ENCODE results near the gene TRAPPC3.

Gene TRAPPC3

GRCh38 chr1:36157973-36158826, 8.9 kb upstream of the TRAPPC3 start:
- Histone ChIP-seq H2AK5ac (ENCODE audit: low read length, severe bottlenecking) (peak overlapping the region; percentile 23), H3K14ac (ENCODE audit: low read length in 2 of 2) (peak overlapping the region in 1 of 2 experiments; percentile 72), H3K4ac (ENCODE audit: low read depth in 1 of 2, low read length in 2 of 2) (no peak overlapping the region), H3K9ac (ENCODE audit: low read length) (peak overlapping the region; percentile 100), H3K27ac (ENCODE audit: low read length, poor library complexity, severe bottlenecking) (peak overlapping the region; percentile 63), H2BK15ac (ENCODE audit: low read depth, poor library complexity, severe bottlenecking) (no peak overlapping the region), H2BK12ac (ENCODE audit: low read length in 2 of 2) (no peak overlapping the region), H3K4me3 (ENCODE audit: insufficient read depth in 1 of 2, low read depth in 1 of 2, low read length in 2 of 2) (peak overlapping the region; percentile 93 to 98), H2BK120ac (ENCODE audit: low read depth, low read length) (no peak overlapping the region), H4K91ac (ENCODE audit: low read length) (no peak overlapping the region), H3K36me3 (ENCODE audit: control insufficient read depth in 1 of 2, insufficient read depth in 2 of 2, low read depth in 1 of 2, low read length in 2 of 2) (peaks cover 23 to 27% of the 10 kb centered on the region in 2 experiments), H3K79me1 (replicated peaks; ENCODE audit: low read length, poor library complexity, severe bottlenecking) (peaks cover 4% of the 10 kb centered on the region), H3K9me3 (ENCODE audit: control insufficient read depth, low read length) (no peaks in the 10 kb centered on the region), H3K23ac (ENCODE audit: low read length in 2 of 2) (peak overlapping the region in 1 of 2 experiments; percentile 64), H4K8ac (ENCODE audit: low read length) (no peak overlapping the region), H3K18ac (ENCODE audit: low read depth in 1 of 2, low read length in 2 of 2) (no peak overlapping the region), H3K4me2 (ENCODE audit: low read length, poor library complexity, severe bottlenecking) (peak overlapping the region; percentile 96), H3K27me3 (ENCODE audit: control insufficient read depth in 1 of 2, insufficient read depth in 1 of 2, low read length in 2 of 2) (no peaks in the 10 kb centered on the region), H2AFZ (ENCODE audit: low read depth, low read length) (no peak overlapping the region), H3K4me1 (ENCODE audit: control insufficient read depth, insufficient read depth, low read depth, low read length) (peaks cover 46% of the 10 kb centered on the region), H2BK5ac (ENCODE audit: low read depth, low read length, poor library complexity, severe bottlenecking) (no peak overlapping the region)
- WGBS: 84% methylated on average over 9 of the region's 9 CpGs
- no peak for DNase-seq

- DNase-seq: peak; percentile 47
- no peak overlapping the region for H2BK15ac ChIP-seq (ENCODE audit: low read depth, poor library complexity, severe bottlenecking)
- peaks cover 46% of the 10 kb centered on the region for H3K4me1 ChIP-seq (ENCODE audit: control insufficient read depth, insufficient read depth, low read depth, low read length)
- H4K8ac ChIP-seq (ENCODE audit: low read length): no peak overlapping the region
- H3K9me3 ChIP-seq (ENCODE audit: control insufficient read depth, low read length): no peaks in the 10 kb centered on the region
- peak overlapping the region; percentile 10 for H2BK5ac ChIP-seq (ENCODE audit: low read depth, low read length, poor library complexity, severe bottlenecking)
- H3K4me2 ChIP-seq (ENCODE audit: low read length, poor library complexity, severe bottlenecking): peak overlapping the region; percentile 96
- H3K14ac ChIP-seq (ENCODE audit: low read length in 2 of 2): peak overlapping the region in 1 of 2 experiments; percentile 86
- no peaks in the 10 kb centered on the region for H3K27me3 ChIP-seq (ENCODE audit: control insufficient read depth in 1 of 2, insufficient read depth in 1 of 2, low read length in 2 of 2)
- H3K4me3 ChIP-seq (ENCODE audit: insufficient read depth in 1 of 2, low read depth in 1 of 2, low read length in 2 of 2): peak overlapping the region; percentile 93 to 98
- peak overlapping the region; percentile 63 for H3K27ac ChIP-seq (ENCODE audit: low read length, poor library complexity, severe bottlenecking)
- peak overlapping the region in 1 of 2 experiments; percentile 79 for H3K4ac ChIP-seq (ENCODE audit: low read depth in 1 of 2, low read length in 2 of 2)
- peak overlapping the region; percentile 23 for H2AK5ac ChIP-seq (ENCODE audit: low read length, severe bottlenecking)
- H2BK12ac ChIP-seq (ENCODE audit: low read length in 2 of 2): peak overlapping the region in 1 of 2 experiments; percentile 51
- H3K23ac ChIP-seq (ENCODE audit: low read length in 2 of 2): peak overlapping the region in 1 of 2 experiments; percentile 64
- peaks cover 21 to 23% of the 10 kb centered on the region in 2 experiments for H3K36me3 ChIP-seq (ENCODE audit: control insufficient read depth in 1 of 2, insufficient read depth in 2 of 2, low read depth in 1 of 2, low read length in 2 of 2)
- 9% methylated on average over 6 of the region's 9 CpGs for WGBS
- peak overlapping the region; percentile 52 for H4K91ac ChIP-seq (ENCODE audit: low read length)
- H3K79me1 ChIP-seq (replicated peaks; ENCODE audit: low read length, poor library complexity, severe bottlenecking): peaks cover 4% of the 10 kb centered on the region
- peak overlapping the region; percentile 99 for H3K18ac ChIP-seq (ENCODE audit: low read depth in 1 of 2, low read length in 2 of 2)
- H2AFZ ChIP-seq (ENCODE audit: low read depth, low read length): no peak overlapping the region
- peak overlapping the region; percentile 100 for H3K9ac ChIP-seq (ENCODE audit: low read length)
- H2BK120ac ChIP-seq (ENCODE audit: low read depth, low read length): peak overlapping the region; percentile 67
Measured at GRCh38 chr1:36157115-36157903, 8.0 kb upstream of the TRAPPC3 start.

DNA sequence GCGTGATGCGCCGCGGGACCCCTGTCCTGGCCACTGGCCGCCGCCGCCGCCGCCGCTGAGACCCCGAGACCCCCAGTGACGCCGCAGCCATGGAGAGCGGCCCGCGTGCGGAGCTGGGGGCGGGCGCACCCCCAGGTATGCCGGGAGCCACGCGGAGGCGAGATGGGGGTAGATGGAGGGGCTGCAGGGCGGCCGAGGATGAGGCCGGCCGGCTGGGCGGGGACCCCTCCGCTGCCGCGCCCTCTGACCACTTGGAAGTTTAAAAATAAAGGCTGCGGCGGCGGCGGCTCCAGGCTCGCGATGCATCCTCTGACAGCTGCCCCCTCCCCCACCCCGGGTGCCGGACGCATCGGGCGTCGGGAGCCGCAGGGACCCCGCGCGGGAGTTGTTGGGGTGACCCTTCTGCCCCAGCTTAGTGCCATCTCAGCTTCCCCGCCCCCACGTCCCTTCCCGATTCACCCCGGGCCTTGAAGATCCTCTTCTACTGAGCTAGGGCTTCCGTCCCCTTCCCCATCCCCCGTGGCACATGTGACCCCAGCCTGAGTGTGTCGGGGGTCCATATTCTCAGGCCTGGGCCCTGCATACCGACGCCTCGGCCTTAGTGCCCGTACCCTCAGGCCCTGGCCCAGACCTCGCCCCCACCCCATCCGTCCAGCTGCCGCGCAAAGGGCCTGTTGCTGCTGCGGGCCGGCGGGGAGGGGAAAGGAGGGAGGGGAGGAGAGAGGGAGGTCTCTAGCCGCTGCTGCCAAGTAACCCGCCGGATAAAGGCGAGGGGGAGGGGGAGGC, 7.2 kb upstream of the TRAPPC3 start:
- Histone ChIP-seq H3K4ac (ENCODE audit: low read depth in 1 of 2, low read length in 2 of 2) (peak overlapping the region; percentile 95 to 98), H2BK12ac (ENCODE audit: low read length in 2 of 2) (peak overlapping the region; percentile 68 to 97), H3K4me3 (ENCODE audit: insufficient read depth in 1 of 2, low read depth in 1 of 2, low read length in 2 of 2) (peak overlapping the region; percentile 93 to 98), H3K27ac (ENCODE audit: low read length, poor library complexity, severe bottlenecking) (peak overlapping the region; percentile 77), H2AK5ac (ENCODE audit: low read length, severe bottlenecking) (peak overlapping the region; percentile 5), H3K14ac (ENCODE audit: low read length in 2 of 2) (peak overlapping the region in 1 of 2 experiments; percentile 93), H3K27me3 (ENCODE audit: control insufficient read depth in 1 of 2, insufficient read depth in 1 of 2, low read length in 2 of 2) (no peaks in the 10 kb centered on the region), H3K9me3 (ENCODE audit: control insufficient read depth, low read length) (no peaks in the 10 kb centered on the region), H4K91ac (ENCODE audit: low read length) (peak overlapping the region; percentile 99), H3K36me3 (ENCODE audit: control insufficient read depth in 1 of 2, insufficient read depth in 2 of 2, low read depth in 1 of 2, low read length in 2 of 2) (peaks cover 17 to 23% of the 10 kb centered on the region in 2 experiments), H2BK120ac (ENCODE audit: low read depth, low read length) (peak overlapping the region; percentile 95), H3K23ac (ENCODE audit: low read length in 2 of 2) (peak overlapping the region in 1 of 2 experiments; percentile 91), H3K79me1 (replicated peaks; ENCODE audit: low read length, poor library complexity, severe bottlenecking) (peaks cover 4% of the 10 kb centered on the region), H3K18ac (ENCODE audit: low read depth in 1 of 2, low read length in 2 of 2) (peak overlapping the region; percentile 99), H2BK5ac (ENCODE audit: low read depth, low read length, poor library complexity, severe bottlenecking) (peak overlapping the region; percentile 89), H3K4me1 (ENCODE audit: control insufficient read depth, insufficient read depth, low read depth, low read length) (peaks cover 41% of the 10 kb centered on the region), H2BK15ac (ENCODE audit: low read depth, poor library complexity, severe bottlenecking) (peak overlapping the region; percentile 98), H3K4me2 (ENCODE audit: low read length, poor library complexity, severe bottlenecking) (peak overlapping the region; percentile 96), H2AFZ (ENCODE audit: low read depth, low read length) (peak overlapping the region; percentile 29), H3K9ac (ENCODE audit: low read length) (peak overlapping the region; percentile 100), H4K8ac (ENCODE audit: low read length) (peak overlapping the region; percentile 91)
- peak; percentile 82 for DNase-seq
- under 1% methylated on average over 53 of the region's 69 CpGs for WGBS

Measured in mesenchymal stem cell (in vitro differentiated cells and primary cell).